ENCODE measurements around the gene VPS26A. TPM values are rescaled to one million over a fixed set of nuclear protein-coding genes. Genes with fewer than 3 reads are reported as not detected.
A peak's percentile ranks its signal among the peaks of the same experiment; 100 is the strongest.
"Not testable (repeated sequence)": the region's sequence is repeated elsewhere in the genome, so short reads cannot be mapped to it uniquely, and the experiment has no call there.

Gene VPS26A
- polyA plus RNA-seq, 3 donors: 75.9 to 101 (median 81.1) TPM

DNA sequence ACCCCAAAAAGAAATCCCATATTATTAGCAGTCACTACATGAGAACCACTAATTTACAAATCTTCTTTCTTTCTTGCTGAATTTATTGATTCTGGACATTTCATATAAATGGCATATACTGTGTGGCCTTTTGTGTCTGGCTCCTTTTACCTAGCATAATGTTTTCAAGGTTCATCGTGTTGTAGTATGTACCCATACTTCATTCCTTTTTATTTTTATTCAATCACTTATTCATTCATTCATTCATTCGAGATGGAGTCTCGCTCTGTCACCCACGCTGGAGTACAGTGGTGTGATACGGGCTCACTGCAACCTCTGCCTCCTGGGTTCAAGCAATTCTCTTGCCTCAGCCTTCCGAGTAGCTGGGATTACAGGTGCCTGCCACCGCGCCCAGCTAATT lies 21.9 kb downstream of the VPS26A start:
- DNase-seq (ENCODE audit: extremely low read depth in 1 of 11, low read depth in 9 of 11, low spot score in 4 of 11): no peak

DNA sequence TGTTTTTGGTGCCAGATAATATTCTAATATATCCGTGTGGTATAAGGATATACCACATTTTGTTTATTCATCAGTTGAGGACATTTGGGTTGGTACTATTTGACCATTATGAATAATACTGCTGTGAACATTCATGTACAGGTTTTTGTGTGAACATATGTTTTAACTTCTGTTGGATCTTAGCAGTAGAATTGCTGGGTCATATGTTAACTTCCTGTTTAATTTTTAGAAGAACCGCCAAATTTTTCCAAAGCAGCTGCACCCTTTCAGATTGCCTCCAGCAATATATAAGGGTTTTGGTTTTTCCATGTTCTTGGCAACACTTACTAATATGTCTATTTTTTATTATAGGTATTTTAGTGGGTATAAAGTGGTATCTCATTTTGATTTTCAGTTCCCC lies 22.8 kb downstream of the VPS26A start:
- DNase-seq (ENCODE audit: extremely low read depth in 1 of 11, low read depth in 9 of 11, low spot score in 4 of 11): no peak

DNA sequence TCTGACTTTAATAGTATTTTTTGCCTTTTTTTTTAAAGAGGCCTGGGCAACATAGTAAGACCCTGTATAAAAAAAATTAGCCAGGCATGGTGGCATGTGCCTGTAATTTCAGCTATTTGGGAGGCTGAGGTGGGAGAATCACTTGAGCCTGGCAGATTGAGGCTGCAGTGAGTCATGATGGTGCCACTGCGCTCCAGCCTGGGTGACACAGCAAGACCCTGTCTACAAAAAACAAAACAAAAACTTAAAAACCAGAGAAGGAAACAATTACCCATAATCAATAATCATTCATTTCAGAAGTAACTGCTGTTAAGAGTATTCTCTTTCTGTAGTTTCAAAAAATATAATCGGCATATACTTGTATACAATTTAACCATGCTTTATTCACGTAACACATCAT lies 28.0 kb downstream of the VPS26A start:
- no peak for DNase-seq (ENCODE audit: extremely low read depth in 1 of 11, low read depth in 9 of 11, low spot score in 4 of 11)

DNA sequence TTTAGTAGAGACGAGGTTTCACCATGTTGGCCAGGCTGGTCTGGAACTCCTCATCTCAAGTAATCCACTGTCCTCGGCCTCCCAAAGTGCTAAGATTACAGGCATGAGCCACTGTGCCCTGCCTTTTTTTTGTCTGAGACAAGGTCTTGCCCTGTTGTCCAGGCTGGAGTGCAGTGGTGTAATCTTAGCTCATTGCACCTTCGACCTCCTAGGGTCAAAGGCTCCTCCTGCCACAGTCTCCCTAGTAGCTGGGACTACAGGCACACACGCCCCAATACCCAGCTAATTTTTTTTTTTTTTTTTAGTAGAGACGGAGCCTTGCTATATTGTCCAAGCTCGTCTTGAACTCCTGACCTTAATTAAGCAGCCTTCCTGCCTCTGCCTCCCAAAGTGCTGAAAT lies 29.2 kb downstream of the VPS26A start:
- DNase-seq (ENCODE audit: extremely low read depth in 1 of 11, low read depth in 9 of 11, low spot score in 4 of 11): no peak

DNA sequence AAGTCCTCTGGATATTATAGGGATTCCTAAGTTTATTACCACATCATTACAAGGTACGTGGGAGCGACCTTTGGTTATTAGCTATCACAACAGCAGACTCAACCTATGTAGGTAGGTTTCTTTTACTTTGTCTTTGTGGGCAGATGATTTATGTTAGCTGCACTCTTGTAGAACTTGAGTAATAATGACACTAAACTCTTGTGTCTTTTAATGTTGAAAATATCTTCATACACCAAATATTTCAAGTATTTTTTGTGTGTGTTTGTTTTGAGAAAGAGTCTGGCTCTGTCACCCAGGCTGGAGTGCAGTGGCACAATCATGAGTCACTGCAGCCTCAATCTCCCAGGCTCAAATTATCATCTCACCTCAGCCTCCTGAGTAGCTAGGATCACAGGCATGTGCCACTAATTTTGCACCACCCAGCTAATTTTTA lies 36.8 kb downstream of the VPS26A start:
- DNase-seq (ENCODE audit: extremely low read depth in 1 of 11, low read depth in 9 of 11, low spot score in 4 of 11): peak in 1 of 11 donors; percentile 21

DNA sequence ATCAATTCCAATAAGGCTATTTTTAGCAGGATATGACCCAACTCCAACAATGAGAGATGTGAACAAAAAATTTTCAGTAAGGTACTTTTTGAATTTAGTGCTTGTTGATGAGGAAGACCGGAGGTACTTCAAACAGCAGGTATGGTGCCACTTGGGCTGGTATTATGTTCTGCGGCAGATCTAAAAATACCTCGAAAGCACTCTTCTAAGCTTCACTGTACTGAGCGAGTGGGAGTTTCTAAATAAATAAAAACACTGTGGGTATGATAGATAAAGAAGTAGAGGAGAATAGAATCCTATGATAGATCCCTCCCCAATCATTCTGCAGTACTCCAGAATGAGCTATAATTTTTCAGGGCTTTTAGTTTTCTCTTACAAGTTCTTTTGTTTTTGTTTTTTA lies 44.5 kb downstream of the VPS26A start:
- no peak for DNase-seq (ENCODE audit: extremely low read depth in 1 of 11, low read depth in 9 of 11, low spot score in 4 of 11)

DNA sequence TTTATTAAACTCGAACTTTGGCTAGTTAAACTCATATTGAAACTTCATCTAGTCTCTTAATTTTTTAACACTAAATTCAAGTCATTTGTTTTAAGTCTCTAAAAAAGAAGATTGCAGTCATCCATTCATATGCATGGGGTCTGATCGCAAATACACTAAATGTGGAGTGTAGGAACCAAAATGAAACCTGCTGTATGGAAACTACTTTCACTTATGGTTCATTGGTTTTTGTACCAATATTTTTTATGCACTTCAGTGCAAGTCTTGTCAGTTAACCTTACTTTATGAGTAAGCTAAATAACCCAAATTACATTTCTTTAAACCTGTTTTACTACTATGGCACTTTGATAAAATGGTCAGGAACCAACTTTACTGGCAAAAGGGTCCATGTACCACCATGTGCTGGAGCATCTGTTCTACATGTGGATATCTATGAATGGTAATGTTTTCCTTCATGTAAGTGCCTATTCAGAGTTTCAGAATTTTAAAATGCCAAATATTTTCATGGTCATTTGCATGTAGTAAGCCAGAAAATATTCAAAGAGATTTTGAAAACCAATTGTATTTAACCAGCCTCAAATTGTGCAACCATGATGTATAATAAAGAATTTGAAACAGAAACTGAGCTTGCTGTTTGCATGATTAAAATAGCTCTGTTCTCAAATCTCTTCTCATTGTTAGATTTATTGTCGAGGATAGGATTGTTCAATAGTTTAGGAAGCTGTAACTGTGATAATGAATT lies 48.4 kb downstream of the VPS26A start:
- DNase-seq (ENCODE audit: extremely low read depth in 1 of 11, low read depth in 9 of 11, low spot score in 4 of 11): no peak

DNA sequence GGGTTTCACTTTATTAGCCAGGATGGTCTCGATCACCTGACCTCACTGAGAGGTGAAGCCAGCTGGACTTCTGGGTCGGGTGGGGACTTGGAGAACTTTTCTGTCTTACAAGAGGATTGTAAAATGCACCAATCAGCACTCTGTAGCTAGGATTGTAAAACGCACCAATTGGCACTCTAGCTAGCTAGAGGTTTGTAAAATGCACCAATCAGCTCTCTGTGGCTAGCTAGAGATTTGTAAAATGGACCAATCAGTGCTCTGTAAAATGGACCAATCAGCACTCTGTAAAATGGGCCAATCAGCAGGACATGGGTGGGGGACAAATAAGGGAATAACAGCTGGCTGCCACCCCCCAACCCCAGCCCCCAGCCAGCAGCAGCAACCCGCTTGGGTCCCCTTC lies 51.3 kb downstream of the VPS26A start:
- DNase-seq (ENCODE audit: extremely low read depth in 1 of 11, low read depth in 9 of 11, low spot score in 4 of 11): not testable (repeated sequence)

DNA sequence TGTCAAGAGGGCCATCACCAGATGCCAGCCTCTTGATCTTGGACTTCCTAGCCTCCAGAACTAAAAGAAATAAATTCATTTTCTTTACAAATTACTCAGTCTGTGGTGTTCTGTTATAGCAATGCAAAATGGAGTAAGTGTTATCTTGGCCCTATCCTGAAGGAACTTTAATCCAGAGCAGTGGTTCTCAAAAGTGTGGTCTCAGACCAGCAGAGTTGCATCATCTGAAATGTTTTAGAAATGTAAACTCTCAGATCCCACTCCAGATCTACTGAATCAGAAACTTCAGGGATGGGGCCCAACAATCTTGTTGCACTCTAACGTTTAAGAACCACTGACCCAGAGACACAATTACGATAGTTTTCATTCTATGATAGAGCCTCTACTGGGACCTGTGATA lies 52.8 kb downstream of the VPS26A start:
- no peak for DNase-seq (ENCODE audit: extremely low read depth in 1 of 11, low read depth in 9 of 11, low spot score in 4 of 11)

DNA sequence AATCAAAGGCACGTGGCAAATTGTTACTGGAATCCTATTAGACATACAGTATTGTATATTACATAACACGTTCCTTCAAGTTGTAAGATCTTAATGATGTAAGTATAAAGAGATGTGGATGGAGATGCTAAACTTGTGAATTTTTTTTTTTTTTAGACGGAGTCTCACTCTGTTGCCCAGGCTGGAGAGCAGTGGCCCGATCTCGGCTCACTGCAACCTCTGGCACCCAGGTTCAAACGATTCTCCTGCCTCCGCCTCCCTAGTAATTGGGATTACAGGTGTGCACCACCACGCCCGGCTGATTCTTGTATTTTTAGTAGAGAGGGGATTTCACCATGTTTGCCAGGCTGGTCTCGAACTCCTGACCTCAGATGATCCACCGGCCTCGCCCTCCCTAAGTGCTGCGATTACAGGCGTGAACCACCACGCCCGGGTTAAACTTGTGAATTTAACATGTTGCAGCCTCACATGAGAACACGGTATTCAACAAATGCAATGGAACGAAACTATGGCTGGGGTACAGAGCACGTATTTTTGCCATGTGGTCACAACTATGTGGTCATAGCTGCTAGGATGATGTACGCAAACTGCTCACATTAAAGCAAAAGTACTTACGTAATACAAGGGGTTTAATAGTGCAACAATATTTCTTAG lies 55.2 kb downstream of the VPS26A start:
- peak in 1 of 11 donors; percentile 32 for DNase-seq (ENCODE audit: extremely low read depth in 1 of 11, low read depth in 9 of 11, low spot score in 4 of 11)

DNA sequence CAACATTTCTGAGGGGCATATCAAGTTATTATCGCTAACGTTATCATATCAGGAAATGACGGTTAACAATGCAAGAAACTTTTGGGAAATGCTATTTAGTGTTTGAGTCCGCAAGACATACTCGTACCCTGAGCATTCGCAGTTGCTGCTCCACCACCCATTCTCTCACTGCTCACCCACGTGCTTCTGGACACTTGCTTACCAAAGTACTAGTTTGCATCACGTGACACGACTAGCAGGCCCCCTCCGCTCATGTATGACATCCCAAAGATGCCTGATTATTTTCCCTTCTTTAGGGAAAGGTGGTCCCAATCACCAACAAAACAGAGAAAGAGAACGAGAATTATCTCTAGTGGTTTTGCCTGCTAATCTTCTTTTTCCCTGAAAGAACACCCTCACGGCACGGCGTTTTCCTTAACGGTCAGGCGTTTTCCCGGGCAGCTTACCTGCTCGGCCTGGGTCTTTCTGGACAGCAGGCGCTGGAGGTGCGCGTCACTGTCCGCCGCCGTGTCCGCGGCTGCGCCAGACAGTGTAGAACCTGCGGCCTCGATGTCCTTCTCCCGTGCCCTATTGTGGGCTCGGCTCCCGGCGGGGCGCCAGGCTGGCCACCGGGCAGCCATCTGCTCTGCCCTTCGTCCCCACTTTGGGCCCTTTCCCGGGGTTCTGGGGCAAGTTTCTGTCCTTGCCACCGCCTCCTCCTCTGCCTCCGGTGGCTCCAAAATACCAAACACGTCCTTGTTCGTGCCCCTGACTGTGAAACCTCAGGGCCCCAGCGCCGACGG lies 56.0 kb downstream of the VPS26A start, which contains the start of gene SUPV3L1:
Gene SUPV3L1, plus strand, starts transcription at position 492 of the 782 bp plus-strand sequence. Its CDS starts 58 bp downstream, at position 550.
- peak; percentile 85 to 96 (median 94) for DNase-seq (ENCODE audit: extremely low read depth in 1 of 11, low read depth in 9 of 11, low spot score in 4 of 11)

DNA sequence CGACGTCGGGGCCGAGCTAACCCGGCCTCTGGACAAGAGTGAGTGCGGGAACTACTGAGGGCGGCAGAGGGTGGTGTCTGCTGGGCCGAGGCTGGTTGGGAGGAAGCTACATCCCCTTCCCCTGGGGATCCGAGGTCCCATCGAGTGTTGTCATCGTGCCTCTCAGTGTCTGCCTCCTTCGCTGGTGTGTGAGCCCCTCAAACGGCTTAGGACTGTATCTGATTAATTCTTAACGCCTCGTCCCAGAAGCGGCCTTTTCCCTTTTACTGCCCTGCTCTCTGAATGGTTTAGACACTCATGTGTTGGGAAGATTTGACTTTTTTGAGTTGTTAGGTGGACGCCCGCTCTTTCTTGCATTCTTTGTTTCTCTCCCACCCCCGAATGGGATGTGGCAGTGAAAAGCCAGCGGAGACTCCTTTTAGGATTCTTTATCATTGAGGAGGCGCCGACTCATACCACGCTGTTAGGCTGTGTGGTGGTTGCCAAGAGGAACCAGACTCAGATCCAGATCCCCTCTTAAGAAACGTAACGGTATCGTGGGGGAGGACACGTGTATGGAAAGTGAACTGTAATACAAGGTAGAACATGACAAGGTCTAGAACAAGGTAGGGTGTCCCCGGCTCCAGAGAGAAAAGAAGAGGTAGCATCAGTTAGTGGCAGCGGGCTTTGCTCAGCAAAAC lies 56.7 kb downstream of the VPS26A start:
- DNase-seq (ENCODE audit: extremely low read depth in 1 of 11, low read depth in 9 of 11, low spot score in 4 of 11): peak in 4 of 11 donors; percentile 1 to 7 (median 2)

DNA sequence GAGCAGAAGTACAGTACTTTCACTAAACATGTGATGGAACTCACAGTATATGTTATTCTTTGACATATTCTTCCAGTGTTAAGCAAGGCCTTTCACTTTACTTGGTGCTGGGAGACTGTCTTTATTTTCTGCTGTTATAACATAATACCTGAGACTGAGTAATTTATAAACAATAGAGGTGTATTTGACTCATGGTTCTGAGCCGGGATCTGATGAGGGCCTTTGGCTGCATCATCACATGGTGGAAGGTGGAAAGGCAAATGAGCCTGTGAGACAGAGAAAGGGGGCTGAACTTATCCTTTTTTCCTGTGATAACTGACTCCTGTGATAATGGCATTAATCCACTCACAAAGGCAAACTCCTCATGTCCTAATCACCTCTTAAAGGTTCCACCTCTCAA lies 57.5 kb downstream of the VPS26A start:
- no peak for DNase-seq (ENCODE audit: extremely low read depth in 1 of 11, low read depth in 9 of 11, low spot score in 4 of 11)

DNA sequence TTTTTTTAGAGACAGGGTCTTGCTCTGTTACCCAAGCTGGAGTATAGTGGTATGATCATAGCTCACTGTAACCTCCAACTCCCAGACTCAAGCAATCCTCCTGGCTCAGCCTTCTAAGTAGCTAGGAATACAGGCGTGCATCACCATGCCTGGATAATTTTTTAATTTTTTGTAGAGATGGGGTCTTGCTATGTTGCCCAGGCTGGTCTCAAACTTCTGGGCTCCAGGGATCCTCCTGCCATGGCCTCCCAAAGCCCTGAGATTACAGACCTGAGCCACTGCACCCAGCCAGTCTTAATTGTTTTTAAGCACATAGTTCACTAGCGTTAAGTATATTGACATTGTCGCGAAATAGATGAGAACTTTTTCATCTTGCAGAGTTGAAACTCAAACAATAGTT lies 58.0 kb downstream of the VPS26A start:
- no peak for DNase-seq (ENCODE audit: extremely low read depth in 1 of 11, low read depth in 9 of 11, low spot score in 4 of 11)

DNA sequence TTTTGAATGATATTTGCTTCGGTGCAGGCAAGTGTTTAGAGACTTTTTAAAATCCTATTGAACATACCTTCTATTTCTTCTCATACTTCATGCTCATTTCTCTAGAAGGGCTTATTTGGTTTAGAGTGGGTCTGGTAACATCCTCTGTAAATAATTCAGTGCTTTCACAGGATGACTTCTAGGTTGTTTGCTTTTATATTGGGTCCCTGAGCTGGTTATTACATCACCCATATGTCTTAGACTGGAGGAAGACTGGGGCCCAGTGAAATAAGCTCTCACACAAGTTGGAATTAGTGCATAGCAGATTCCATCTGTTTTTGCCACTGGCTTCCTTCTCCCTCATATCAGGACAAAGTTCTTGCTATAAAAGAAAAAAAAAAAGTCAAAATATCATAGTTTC lies 62.5 kb downstream of the VPS26A start:
- DNase-seq (ENCODE audit: extremely low read depth in 1 of 11, low read depth in 9 of 11, low spot score in 4 of 11): no peak

DNA sequence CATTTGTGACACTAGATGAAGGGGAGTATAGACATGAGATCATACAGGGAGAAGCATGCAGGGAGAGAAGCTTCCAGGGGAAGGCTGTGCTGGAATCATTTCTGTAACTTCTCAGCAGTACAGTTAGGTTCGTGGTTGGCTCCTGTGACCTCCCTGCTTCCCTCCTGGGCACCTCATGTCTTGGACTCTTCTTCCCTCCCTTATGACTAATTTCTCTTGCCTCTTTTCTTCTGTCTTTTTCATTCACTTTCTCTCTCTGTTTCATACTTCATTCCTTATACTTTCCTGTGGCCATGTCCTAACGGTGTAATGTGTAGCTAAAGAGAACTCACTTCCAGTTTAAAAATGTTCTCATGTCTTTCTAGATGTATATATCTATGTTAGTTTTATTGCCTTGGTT lies 77.1 kb downstream of the VPS26A start:
- no peak for DNase-seq (ENCODE audit: extremely low read depth in 1 of 11, low read depth in 9 of 11, low spot score in 4 of 11)

DNA sequence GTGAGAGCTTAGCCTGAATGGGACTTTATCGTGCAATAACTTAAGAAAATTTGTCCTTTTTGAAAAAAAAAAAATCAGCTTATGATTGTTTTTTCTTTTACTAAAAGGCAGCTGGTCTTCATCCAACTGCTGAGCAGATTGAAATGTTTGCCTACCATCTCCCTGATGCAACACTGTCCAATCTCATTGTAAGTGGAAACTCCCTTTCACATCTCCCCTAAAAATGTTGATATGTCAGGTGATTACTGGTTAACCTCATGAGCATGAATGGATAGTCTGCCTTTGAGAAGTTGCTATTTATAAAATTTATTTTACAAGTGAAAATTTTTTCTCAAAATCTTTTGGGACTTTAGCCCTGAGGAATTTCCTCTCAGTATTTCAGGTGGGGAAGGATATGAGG lies 78.4 kb downstream of the VPS26A start:
- DNase-seq (ENCODE audit: extremely low read depth in 1 of 11, low read depth in 9 of 11, low spot score in 4 of 11): no peak

DNA sequence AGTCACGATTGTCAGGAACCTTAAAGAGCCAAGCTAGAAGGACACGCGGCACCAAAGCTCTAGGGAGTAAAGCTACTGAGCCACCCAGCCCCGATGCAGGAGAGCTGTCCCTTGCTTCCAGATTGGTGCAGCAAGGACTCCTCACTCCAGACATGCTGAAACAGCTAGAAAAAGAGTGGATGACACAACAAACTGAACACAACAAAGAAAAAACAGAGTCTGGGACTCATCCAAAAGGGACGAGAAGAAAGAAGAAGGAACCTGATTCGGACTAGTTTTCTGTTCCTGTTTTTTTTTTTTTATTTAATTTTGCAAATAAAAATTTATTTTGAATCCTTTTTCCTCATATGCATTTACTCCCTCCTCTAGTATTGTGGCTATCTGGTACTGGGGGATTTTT lies 84.8 kb downstream of the VPS26A start:
- DNase-seq (ENCODE audit: extremely low read depth in 1 of 11, low read depth in 9 of 11, low spot score in 4 of 11): no peak

DNA sequence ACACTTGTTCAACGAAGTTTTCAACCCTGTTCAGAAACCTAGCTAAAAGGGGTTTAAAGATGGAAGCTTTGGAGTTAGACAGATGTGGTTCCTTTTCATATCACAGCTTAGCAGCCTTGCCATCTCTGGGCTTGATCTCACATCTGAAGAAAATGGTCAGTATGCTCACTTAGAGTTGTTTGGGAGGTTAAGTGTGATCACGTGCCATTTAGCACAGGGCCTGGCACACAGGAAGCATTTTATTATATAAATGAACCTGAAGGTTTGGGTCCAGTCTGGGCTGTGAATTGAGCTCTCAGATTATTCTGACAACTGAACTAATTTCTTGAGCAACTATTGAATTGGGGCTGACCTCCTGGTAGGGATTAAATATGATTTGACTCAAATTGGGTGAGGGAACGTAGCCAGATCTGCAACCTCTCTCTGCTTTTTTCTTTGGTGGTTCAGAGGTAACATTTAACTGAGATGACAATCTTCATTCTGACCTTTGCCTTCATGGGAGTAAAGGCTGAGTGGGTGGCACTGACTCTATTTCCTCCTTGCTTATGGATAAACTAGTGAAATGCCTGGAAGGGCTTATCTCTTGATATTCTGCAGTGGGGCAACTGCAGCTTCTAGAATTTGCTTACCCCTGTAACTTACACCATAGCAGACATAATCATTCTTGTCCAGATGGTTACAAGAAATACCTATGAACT lies 86.0 kb downstream of the VPS26A start:
- DNase-seq (ENCODE audit: extremely low read depth in 1 of 11, low read depth in 9 of 11, low spot score in 4 of 11): no peak
